Measurements from ENCODE around the gene TNP2. TPM values are rescaled to one million over a fixed set of nuclear protein-coding genes. Genes with fewer than 3 reads are reported as not detected.

TNP2 gene
- total and polyA plus RNA-seq, 12 donors, result not detected

DNA sequence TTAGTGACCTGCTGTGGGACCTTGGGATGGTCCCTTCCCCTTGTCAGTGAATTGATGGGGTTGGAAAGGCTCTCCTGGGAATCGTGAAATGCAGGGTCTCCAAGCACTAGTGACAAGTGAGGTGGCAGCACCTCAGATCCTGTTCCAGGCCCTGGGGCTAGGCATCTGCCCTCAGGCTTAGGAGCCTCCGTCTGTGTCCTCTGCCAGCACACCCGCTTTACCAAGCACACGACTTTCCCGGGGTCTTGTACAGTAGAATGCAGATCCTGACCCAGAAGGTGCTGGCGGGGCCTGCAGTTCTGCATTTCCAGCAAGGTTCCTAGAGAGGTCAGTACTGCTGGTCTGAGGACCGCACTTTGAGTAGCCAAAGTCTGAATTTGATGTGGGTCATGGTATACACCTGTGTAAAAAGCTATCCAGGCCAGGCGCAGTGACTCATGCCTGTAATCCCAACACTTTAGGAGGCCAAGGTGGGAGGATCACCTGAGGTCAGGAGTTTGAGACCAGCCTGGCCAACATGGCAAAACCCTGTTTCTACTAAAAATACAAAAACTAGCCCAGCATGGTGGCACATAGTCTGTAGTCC, 45.3 kb upstream of the TNP2 start:
- peaks cover 0 to 6% of the 10 kb centered on the region in 2 donors for H3K4me1 ChIP-seq (replicated peaks in 1 of 2)
- no peaks in the 10 kb centered on the region for H3K9me3 ChIP-seq (replicated peaks in 1 of 3)
- H3K4me3 ChIP-seq, result no peak overlapping the region
- no peaks in the 10 kb centered on the region for H3K27me3 ChIP-seq
- intact Hi-C loops (cut with DNase I), result no loop called here
- TF ChIP-seq, protein P1, sequence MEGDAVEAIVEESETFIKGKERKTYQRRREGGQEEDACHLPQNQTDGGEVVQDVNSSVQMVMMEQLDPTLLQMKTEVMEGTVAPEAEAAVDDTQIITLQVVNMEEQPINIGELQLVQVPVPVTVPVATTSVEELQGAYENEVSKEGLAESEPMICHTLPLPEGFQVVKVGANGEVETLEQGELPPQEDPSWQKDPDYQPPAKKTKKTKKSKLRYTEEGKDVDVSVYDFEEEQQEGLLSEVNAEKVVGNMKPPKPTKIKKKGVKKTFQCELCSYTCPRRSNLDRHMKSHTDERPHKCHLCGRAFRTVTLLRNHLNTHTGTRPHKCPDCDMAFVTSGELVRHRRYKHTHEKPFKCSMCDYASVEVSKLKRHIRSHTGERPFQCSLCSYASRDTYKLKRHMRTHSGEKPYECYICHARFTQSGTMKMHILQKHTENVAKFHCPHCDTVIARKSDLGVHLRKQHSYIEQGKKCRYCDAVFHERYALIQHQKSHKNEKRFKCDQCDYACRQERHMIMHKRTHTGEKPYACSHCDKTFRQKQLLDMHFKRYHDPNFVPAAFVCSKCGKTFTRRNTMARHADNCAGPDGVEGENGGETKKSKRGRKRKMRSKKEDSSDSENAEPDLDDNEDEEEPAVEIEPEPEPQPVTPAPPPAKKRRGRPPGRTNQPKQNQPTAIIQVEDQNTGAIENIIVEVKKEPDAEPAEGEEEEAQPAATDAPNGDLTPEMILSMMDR (IDR thresholded peaks at IDR 0.05), result no peak
- no peak for TF ChIP-seq POLR2A (IDR thresholded peaks at IDR 0.05)
- no peak for DNase-seq
- H3K27ac ChIP-seq, result no peak overlapping the region
- 93 to 100% (median 95%) methylated on average over 7 to 8 of the region's 8 CpGs for WGBS, 4 donors
- no peaks in the 10 kb centered on the region for H3K36me3 ChIP-seq (replicated peaks in 1 of 2)

GRCh38 chr16:11313493-11314308, 44.6 kb upstream of the TNP2 start:
- Histone ChIP-seq H3K36me3 (replicated peaks in 1 of 2) (no peaks in the 10 kb centered on the region), H3K4me1 (replicated peaks in 1 of 2) (peaks cover 0 to 6% of the 10 kb centered on the region in 2 donors), H3K27me3 (no peaks in the 10 kb centered on the region), H3K9me3 (replicated peaks in 1 of 3) (no peaks in the 10 kb centered on the region), H3K4me3 (no peak overlapping the region), H3K27ac (no peak overlapping the region)
- no peak for DNase-seq
- no peak for TF ChIP-seq POLR2A (IDR thresholded peaks at IDR 0.05)
- TF ChIP-seq, protein P1 (IDR thresholded peaks at IDR 0.05), result no peak
- intact Hi-C loops (cut with DNase I), result no loop called here
- WGBS, 4 donors, result 90 to 96% (median 95%) methylated on average over 9 of the region's 9 CpGs

GRCh38 chr16:11312718-11313492, 43.8 kb upstream of the TNP2 start:
- intact Hi-C loops (cut with DNase I), result no loop called here
- no peaks in the 10 kb centered on the region for H3K27me3 ChIP-seq
- no peak for DNase-seq
- no peaks in the 10 kb centered on the region for H3K9me3 ChIP-seq (replicated peaks in 1 of 3)
- H3K4me3 ChIP-seq, result no peak overlapping the region
- WGBS, 4 donors, result 59 to 67% (median 65%) methylated on average over 6 to 8 of the region's 8 CpGs
- H3K27ac ChIP-seq, result no peak overlapping the region
- H3K36me3 ChIP-seq (replicated peaks in 1 of 2), result no peaks in the 10 kb centered on the region
- H3K4me1 ChIP-seq (replicated peaks in 1 of 2), result peaks cover 0 to 6% of the 10 kb centered on the region in 2 donors
- TF ChIP-seq POLR2A (IDR thresholded peaks at IDR 0.05), result no peak
- TF ChIP-seq, protein P1 (IDR thresholded peaks at IDR 0.05), result no peak

GRCh38 chr16:11310997-11311561, 42.0 kb upstream of the TNP2 start:
- Histone ChIP-seq H3K27me3 (no peaks in the 10 kb centered on the region), H3K36me3 (replicated peaks in 1 of 2) (no peaks in the 10 kb centered on the region), H3K4me1 (replicated peaks in 1 of 2) (peaks cover 0 to 6% of the 10 kb centered on the region in 2 donors), H3K9me3 (replicated peaks in 1 of 3) (no peaks in the 10 kb centered on the region), H3K27ac (no peak overlapping the region), H3K4me3 (no peak overlapping the region)
- no peak for DNase-seq
- intact Hi-C loops (cut with DNase I), result no loop called here
- 57 to 70% (median 66%) methylated on average over 10 of the region's 10 CpGs for WGBS, 4 donors
- TF ChIP-seq POLR2A (IDR thresholded peaks at IDR 0.05), result no peak
- TF ChIP-seq, protein P1 (IDR thresholded peaks at IDR 0.05), result no peak
